ENCODE results near the gene TBX18.

TBX18 gene

DNA sequence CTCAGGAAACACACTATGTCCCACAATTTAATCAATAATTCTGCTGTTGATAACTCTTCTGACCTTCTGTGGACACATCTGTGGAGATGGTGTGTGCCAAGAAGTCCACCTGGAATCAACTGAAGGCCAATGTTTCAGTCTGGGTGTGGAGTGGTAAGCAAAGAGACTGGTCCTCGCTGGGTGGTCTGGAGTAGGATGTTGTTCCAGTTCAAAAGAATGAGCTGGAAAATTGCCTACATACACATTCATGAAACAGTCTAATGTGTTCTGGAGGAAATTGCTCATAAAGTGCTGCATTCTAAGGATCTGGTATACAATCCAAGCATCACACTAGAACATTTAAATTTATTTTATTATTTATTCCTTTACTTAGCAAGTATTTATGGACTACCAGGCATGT is 33.9 kb upstream of the TBX18 start (continued):
- TF ChIP-seq, protein P1, sequence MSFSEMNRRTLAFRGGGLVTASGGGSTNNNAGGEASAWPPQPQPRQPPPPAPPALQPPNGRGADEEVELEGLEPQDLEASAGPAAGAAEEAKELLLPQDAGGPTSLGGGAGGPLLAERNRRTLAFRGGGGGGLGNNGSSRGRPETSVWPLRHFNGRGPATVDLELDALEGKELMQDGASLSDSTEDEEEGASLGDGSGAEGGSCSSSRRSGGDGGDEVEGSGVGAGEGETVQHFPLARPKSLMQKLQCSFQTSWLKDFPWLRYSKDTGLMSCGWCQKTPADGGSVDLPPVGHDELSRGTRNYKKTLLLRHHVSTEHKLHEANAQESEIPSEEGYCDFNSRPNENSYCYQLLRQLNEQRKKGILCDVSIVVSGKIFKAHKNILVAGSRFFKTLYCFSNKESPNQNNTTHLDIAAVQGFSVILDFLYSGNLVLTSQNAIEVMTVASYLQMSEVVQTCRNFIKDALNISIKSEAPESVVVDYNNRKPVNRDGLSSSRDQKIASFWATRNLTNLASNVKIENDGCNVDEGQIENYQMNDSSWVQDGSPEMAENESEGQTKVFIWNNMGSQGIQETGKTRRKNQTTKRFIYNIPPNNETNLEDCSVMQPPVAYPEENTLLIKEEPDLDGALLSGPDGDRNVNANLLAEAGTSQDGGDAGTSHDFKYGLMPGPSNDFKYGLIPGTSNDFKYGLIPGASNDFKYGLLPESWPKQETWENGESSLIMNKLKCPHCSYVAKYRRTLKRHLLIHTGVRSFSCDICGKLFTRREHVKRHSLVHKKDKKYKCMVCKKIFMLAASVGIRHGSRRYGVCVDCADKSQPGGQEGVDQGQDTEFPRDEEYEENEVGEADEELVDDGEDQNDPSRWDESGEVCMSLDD (tag by site-specific recombination; IDR thresholded peaks at IDR 0.05) = no peak
- TF ChIP-seq, protein P2, sequence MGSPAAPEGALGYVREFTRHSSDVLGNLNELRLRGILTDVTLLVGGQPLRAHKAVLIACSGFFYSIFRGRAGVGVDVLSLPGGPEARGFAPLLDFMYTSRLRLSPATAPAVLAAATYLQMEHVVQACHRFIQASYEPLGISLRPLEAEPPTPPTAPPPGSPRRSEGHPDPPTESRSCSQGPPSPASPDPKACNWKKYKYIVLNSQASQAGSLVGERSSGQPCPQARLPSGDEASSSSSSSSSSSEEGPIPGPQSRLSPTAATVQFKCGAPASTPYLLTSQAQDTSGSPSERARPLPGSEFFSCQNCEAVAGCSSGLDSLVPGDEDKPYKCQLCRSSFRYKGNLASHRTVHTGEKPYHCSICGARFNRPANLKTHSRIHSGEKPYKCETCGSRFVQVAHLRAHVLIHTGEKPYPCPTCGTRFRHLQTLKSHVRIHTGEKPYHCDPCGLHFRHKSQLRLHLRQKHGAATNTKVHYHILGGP (tag by site-specific recombination; IDR thresholded peaks at IDR 0.05) = 0 out of 2 replicates have a peak, but pooled peaks have one; percentile 37

DNA sequence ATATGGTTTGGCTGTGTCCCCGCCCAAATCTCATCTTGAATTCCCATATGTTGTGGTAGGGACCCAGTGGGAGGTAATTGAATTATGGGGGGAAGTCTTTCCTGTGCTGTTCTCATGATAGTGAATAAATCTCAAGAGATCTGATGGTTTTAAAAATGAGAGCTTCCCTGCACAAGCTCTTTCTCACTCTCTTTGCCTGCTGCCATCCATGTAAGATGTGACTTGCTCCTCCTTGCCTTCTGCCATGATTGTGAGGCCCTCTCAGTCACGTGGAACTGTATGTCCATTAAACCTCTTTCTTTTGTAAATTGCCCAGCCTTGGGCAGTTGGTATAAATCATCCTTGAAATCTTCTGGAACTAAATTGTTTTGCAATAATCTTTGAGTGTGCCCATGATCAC is 31.9 kb upstream of the TBX18 start:
- H3K27ac ChIP-seq (ENCODE audit: extremely low read depth, low read depth, low read length) = no peak overlapping the region
- ChIA-PET CTCF (interaction anchor here (0.6 kb wide), 1 partner anchor 273 kb away, joined by 4 read pairs; no protein-coding TSS in a partner anchor), POLR2A (no interaction called here)
- H3K4me3 ChIP-seq (ENCODE audit: low read depth, low read length) = no peak overlapping the region
- TF ChIP-seq ZNF626 (tag by site-specific recombination; IDR thresholded peaks at IDR 0.05) (no peak), SETDB1 (IDR thresholded peaks at IDR 0.05; ENCODE audit: insufficient read length, low read length) (peak; percentile 87)
- H3K9me3 ChIP-seq (ENCODE audit: control insufficient read depth, insufficient read depth, low read depth, low read length) = no peaks in the 10 kb centered on the region
- no peaks in the 10 kb centered on the region for H3K36me3 ChIP-seq (ENCODE audit: control insufficient read depth in 2 of 2, insufficient read depth in 1 of 2, low read length in 2 of 2)
- no peaks in the 10 kb centered on the region for H3K4me1 ChIP-seq (ENCODE audit: control insufficient read depth, insufficient read depth, low read length)

DNA sequence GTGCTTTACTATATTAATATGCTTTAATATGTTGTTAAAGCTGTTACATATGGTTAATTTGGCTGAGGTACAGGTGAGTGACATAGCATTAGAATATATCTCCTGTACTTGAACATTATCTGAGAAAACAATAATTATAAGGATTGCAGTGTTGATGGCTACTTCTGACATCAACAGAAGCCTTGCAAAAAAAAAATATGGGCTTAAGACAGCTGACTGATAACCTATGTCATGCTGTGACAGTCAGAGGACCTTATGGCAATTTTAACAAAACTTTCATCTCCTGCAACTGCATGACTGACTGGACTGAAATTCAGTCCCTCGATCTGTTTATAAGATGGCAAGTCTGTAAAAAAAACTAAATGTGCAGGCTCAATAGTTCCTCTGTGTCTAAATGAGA is 27.5 kb upstream of the TBX18 start:
- Histone ChIP-seq H3K27ac (ENCODE audit: extremely low read depth, low read depth, low read length) (no peak overlapping the region), H3K9me3 (ENCODE audit: control insufficient read depth, insufficient read depth, low read depth, low read length) (no peaks in the 10 kb centered on the region), H3K4me3 (ENCODE audit: low read depth, low read length) (no peak overlapping the region), H3K4me1 (ENCODE audit: control insufficient read depth, insufficient read depth, low read length) (no peaks in the 10 kb centered on the region), H3K36me3 (ENCODE audit: control insufficient read depth in 2 of 2, insufficient read depth in 1 of 2, low read length in 2 of 2) (no peaks in the 10 kb centered on the region)
- ChIA-PET POLR2A (no interaction called here), CTCF (interaction anchor here (2.8 kb wide), 1 partner anchor 18 kb away, joined by 10 read pairs; no protein-coding TSS in a partner anchor)
- TF ChIP-seq KLF10 (tag by site-specific recombination; IDR thresholded peaks at IDR 0.05) (no peak), ZNF747 (tag by site-specific recombination; IDR thresholded peaks at IDR 0.05) (no peak)

DNA sequence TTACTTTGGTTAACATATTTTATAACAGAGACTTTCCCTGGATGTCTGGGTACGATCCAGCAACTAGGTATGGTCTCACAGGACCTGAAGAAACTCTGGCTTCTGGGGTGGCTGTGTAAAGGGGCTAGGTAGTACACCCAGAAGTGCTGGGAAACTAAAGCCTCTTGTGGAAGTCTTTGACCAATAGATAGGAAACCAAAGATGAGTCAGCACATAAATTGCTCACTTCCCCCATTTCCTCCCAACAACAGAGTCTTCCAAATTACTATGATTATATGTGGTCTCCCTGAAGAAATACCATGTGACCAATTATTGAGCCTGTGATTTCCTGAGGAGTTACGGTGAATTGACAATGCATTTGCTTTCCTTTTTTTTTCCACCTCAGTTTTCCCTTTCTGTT is 26.8 kb upstream of the TBX18 start:
- ChIA-PET POLR2A (no interaction called here), CTCF (interaction anchor here (2.8 kb wide), 1 partner anchor 17 kb away, joined by 10 read pairs; no protein-coding TSS in a partner anchor)
- Histone ChIP-seq H3K4me1 (ENCODE audit: control insufficient read depth, insufficient read depth, low read length) (no peaks in the 10 kb centered on the region), H3K9me3 (ENCODE audit: control insufficient read depth, insufficient read depth, low read depth, low read length) (no peaks in the 10 kb centered on the region), H3K36me3 (ENCODE audit: control insufficient read depth in 2 of 2, insufficient read depth in 1 of 2, low read length in 2 of 2) (no peaks in the 10 kb centered on the region), H3K4me3 (ENCODE audit: low read depth, low read length) (no peak overlapping the region), H3K27ac (ENCODE audit: extremely low read depth, low read depth, low read length) (no peak overlapping the region)
- no peak for TF ChIP-seq ZNF324 (tag by site-specific recombination; IDR thresholded peaks at IDR 0.05)
- TF ChIP-seq SP7 (tag by site-specific recombination; IDR thresholded peaks at IDR 0.05) = peak; percentile 54; the same call in 1 of the 2 replicates
- TF ChIP-seq, protein P3, sequence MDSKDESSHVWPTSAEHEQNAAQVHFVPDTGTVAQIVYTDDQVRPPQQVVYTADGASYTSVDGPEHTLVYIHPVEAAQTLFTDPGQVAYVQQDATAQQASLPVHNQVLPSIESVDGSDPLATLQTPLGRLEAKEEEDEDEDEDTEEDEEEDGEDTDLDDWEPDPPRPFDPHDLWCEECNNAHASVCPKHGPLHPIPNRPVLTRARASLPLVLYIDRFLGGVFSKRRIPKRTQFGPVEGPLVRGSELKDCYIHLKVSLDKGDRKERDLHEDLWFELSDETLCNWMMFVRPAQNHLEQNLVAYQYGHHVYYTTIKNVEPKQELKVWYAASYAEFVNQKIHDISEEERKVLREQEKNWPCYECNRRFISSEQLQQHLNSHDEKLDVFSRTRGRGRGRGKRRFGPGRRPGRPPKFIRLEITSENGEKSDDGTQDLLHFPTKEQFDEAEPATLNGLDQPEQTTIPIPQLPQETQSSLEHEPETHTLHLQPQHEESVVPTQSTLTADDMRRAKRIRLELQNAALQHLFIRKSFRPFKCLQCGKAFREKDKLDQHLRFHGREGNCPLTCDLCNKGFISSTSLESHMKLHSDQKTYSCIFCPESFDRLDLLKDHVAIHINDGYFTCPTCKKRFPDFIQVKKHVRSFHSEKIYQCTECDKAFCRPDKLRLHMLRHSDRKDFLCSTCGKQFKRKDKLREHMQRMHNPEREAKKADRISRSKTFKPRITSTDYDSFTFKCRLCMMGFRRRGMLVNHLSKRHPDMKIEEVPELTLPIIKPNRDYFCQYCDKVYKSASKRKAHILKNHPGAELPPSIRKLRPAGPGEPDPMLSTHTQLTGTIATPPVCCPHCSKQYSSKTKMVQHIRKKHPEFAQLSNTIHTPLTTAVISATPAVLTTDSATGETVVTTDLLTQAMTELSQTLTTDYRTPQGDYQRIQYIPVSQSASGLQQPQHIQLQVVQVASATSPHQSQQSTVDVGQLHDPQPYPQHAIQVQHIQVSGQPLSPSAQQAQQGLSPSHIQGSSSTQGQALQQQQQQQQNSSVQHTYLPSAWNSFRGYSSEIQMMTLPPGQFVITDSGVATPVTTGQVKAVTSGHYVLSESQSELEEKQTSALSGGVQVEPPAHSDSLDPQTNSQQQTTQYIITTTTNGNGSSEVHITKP (tag by site-specific recombination; IDR thresholded peaks at IDR 0.05) = 0 out of 2 replicates have a peak, but pooled peaks have one; percentile 23
- TF ChIP-seq, protein P4, sequence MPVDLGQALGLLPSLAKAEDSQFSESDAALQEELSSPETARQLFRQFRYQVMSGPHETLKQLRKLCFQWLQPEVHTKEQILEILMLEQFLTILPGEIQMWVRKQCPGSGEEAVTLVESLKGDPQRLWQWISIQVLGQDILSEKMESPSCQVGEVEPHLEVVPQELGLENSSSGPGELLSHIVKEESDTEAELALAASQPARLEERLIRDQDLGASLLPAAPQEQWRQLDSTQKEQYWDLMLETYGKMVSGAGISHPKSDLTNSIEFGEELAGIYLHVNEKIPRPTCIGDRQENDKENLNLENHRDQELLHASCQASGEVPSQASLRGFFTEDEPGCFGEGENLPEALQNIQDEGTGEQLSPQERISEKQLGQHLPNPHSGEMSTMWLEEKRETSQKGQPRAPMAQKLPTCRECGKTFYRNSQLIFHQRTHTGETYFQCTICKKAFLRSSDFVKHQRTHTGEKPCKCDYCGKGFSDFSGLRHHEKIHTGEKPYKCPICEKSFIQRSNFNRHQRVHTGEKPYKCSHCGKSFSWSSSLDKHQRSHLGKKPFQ (tag by site-specific recombination; IDR thresholded peaks at IDR 0.05) = no peak
- no peak for TF ChIP-seq ZNF658 (tag by site-specific recombination; IDR thresholded peaks at IDR 0.05)
- 0 out of 2 replicates have a peak, but pooled peaks have one; percentile 50 for TF ChIP-seq ZNF660 (tag by site-specific recombination; IDR thresholded peaks at IDR 0.05)
